ENCODE results near the gene MBOAT7.

MBOAT7 gene

DNA sequence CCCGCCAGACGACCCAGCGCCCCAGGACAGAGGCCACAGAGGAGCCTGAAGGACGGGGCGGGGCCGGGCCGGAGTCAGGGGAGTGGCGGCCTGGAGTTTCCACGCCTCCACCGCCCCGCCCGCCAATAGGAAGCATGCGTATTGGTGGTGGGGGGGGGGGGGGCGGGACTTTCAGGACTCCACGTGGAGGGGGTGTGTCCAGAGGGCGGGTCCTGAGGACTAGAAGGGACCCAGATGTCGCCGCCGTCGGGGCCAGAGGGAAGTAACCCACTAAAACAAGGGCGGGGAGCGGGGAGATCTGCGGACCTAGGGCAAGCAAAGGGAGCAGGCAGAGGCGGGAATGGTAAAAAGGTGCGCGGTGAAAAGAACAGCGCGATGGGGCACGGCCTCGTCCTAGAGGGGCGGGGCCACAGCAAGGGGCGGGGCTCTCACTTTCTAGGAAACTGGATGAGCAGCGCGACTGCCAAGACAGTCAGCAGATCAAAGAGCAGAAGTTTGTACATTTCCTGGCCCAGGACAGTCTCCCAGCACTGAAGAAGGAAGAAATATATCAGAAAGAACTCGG, 27.1 kb downstream of the MBOAT7 start:
- H3K4me3 ChIP-seq (ENCODE audit: low read depth, low read length): peak overlapping the region; percentile 59

DNA sequence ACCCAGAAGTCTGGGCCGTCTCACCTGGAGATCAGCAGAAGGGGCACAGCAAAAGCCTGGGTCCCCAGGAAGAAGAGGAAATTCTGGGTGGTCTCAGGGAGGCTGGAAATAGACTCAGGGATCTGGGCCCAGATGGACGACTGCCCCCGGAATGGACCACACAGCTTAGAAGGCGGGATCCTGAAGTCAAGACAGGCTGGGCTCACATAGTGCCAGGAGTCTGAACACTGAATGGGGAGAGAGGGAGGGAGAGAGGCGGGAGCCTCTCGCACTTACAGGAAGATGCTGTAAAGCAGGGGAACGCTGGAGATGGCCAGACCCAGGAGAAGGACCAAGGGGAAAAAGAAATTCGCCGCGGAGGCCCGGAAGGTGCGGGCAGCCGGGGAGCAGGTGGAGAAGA, 28.5 kb downstream of the MBOAT7 start:
- DNase-seq (ENCODE audit: low read depth, low spot score): no peak
- ChIA-PET POLR2A (interaction anchor here (0.7 kb wide), 1 partner anchor 150 kb away, joined by 4 read pairs; no protein-coding TSS in a partner anchor), CTCF (interaction anchor here (2.5 kb wide), 1 partner anchor 28 kb away, joined by 14 read pairs; the partner anchor contains the start of gene MBOAT7)
- peak overlapping the region; percentile 72 for H3K4me3 ChIP-seq (ENCODE audit: low read depth, low read length)
- TF ChIP-seq, protein P1, sequence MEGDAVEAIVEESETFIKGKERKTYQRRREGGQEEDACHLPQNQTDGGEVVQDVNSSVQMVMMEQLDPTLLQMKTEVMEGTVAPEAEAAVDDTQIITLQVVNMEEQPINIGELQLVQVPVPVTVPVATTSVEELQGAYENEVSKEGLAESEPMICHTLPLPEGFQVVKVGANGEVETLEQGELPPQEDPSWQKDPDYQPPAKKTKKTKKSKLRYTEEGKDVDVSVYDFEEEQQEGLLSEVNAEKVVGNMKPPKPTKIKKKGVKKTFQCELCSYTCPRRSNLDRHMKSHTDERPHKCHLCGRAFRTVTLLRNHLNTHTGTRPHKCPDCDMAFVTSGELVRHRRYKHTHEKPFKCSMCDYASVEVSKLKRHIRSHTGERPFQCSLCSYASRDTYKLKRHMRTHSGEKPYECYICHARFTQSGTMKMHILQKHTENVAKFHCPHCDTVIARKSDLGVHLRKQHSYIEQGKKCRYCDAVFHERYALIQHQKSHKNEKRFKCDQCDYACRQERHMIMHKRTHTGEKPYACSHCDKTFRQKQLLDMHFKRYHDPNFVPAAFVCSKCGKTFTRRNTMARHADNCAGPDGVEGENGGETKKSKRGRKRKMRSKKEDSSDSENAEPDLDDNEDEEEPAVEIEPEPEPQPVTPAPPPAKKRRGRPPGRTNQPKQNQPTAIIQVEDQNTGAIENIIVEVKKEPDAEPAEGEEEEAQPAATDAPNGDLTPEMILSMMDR (IDR thresholded peaks at IDR 0.05; ENCODE audit: insufficient read depth, low read length, missing control alignments): no peak

More for the DNA sequence above, 27.1 kb downstream of the MBOAT7 start:
- TF ChIP-seq, protein P1 (IDR thresholded peaks at IDR 0.05; ENCODE audit: insufficient read depth, low read length, missing control alignments): no peak
- POLR2A ChIA-PET: no interaction called here
- DNase-seq (ENCODE audit: low read depth, low spot score): no peak
- CTCF ChIA-PET: interaction anchor here (1.4 kb wide), 1 partner anchor 12 kb away, joined by 3 read pairs; no protein-coding TSS in a partner anchor

DNA sequence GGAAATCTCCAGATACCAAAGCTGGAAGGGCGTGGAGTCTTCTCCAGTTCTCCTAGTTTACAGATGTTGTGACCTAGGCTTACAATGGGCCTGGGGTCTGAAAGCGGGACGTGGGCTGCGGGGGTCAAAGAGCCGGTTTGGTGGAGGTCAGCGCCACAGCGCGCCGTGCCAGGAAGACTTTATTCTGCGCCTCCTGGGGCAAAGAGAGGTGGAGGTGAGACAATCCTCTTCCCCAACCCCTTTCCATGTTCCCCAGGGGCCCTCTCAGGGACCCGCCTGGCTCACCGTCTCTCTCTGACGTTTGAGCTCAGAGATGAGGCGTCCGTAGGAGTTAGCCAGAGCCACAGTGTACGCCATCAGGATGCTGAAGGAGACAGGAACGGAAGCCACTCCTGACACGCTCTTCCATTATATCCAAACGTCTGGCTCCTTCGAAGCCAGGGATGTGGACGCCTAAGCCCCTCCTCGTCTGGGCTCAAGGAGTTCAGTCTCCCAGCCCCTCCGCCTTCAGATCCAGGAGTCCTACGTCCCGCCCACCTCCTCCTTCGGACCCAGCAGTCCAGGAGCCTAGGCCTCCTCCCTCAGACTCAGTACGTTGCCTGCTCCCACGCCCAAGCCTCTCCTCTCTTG, 29.1 kb downstream of the MBOAT7 start:
- TF ChIP-seq, protein P1 (IDR thresholded peaks at IDR 0.05; ENCODE audit: insufficient read depth, low read length, missing control alignments): no peak
- H3K4me3 ChIP-seq (ENCODE audit: low read depth, low read length): peak overlapping the region; percentile 72
- ChIA-PET CTCF (interaction anchor here (1.1 to 2.5 kb wide), 4 partner anchors 8 to 74 kb away, joined by 3 to 14 read pairs (median 5); partner anchors contain the start of genes CNOT3 and MBOAT7), POLR2A (interaction anchor here (0.7 to 2.0 kb wide), 6 partner anchors 9 to 151 kb away, joined by 4 to 13 read pairs (median 4); partner anchors contain the start of genes CNOT3 and MBOAT7)
- DNase-seq (ENCODE audit: low read depth, low spot score): no peak

DNA sequence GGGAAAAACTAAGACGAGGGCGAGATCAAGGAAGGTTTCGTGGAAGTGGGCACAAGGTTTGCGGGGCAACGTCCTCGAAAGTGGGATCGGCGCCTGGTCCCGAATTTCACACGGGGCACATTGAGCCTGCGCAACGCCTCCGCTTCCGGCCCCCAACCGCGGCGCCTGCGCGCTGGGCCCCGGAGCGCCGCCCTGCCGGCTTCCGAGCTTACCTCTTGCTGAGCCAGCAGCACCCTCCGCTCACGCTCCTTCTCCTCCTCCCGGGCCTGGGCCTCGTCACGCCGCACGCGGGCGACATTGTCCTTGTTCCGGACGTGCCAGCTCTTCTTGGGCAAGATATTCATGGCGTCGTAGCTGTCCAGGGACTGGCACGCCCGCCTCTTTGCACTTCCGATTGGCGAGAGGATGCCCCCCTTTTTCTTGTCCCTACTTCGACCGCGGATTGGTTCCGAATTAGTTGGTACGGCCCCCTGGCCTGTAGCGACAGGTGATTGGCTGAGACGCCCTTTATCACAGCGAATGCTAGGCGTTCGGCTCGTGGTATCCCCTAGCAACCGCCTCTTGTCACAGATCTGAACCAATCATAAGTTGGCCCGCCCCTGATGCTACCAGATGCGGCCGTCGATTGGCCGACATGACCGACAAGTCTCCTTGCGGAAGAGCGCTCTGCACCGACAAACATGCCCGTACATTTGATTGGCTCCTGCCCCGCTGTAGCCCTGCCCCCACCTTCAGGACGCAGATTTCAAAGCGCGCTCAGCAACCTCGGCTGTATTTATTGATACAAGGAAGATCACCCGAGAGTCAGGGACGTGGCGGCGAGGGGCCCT, 29.8 kb downstream of the MBOAT7 start, which contains the start of gene LENG1:
Gene LENG1, minus strand, starts transcription at position 370 of the 830 bp plus-strand sequence. Its CDS starts 26 bp downstream, at position 344.
- H3K4me3 ChIP-seq (ENCODE audit: low read depth, low read length): peak within 1 kb of the TSS; percentile 97
- CTCF ChIA-PET: interaction anchor here (1.1 to 2.5 kb wide), 8 partner anchors 9 to 75 kb away, joined by 3 to 14 read pairs (median 5); partner anchors contain the start of genes CNOT3 and MBOAT7
- DNase-seq (ENCODE audit: low read depth, low spot score): peak; percentile 100
- POLR2A ChIA-PET: interaction anchor here (0.7 to 2.0 kb wide), 6 partner anchors 8 to 50 kb away, joined by 3 to 13 read pairs (median 4); partner anchors contain the start of genes CNOT3 and MBOAT7
- TF ChIP-seq, protein P1 (IDR thresholded peaks at IDR 0.05; ENCODE audit: insufficient read depth, low read length, missing control alignments): peak; percentile 25

DNA sequence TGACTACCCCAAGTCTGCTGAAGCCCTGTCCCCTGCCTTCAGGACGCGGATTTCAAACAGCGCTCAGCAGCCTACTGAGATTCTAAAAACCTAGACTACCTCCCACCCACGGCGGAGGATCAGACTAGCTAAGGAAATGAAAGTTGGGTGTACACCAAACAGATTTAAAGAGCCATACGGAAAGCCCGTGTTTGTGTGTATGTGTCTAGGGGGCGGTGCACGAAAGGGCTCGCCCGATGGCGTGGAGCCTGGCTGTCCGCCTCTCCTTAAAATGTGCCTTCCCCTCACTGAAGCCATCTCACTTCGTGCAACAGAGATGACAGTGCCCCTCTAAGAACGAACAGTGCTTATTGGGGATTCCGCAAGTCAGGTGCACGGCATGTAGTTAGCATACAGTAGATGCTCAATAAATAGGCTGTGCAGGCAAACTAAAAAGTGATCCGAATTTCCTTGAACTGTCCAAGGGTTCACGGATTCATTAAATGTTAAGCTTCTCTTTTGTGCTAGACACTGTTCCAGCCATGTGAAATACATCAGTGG, 30.5 kb downstream of the MBOAT7 start:
- ChIA-PET CTCF (interaction anchor here (1.1 to 2.5 kb wide), 10 partner anchors 8 to 75 kb away, joined by 3 to 14 read pairs (median 6); partner anchors contain the start of genes CNOT3 and MBOAT7), POLR2A (interaction anchor here (0.7 to 2.0 kb wide), 7 partner anchors 8 to 51 kb away, joined by 3 to 13 read pairs (median 5); partner anchors contain the start of genes CNOT3 and MBOAT7)
- peak overlapping the region; percentile 97 for H3K4me3 ChIP-seq (ENCODE audit: low read depth, low read length)
- no peak for DNase-seq (ENCODE audit: low read depth, low spot score)
- TF ChIP-seq, protein P1 (IDR thresholded peaks at IDR 0.05; ENCODE audit: insufficient read depth, low read length, missing control alignments): no peak
